Panc1 (cell line): ENCODE measurements around the gene NDOR1. TPM values are rescaled to one million over a fixed set of nuclear protein-coding genes. Genes with fewer than 3 reads are reported as not detected.

Experiments used
- ATAC-seq: fragments of 200-7000 bp; cut with Tn5 transposase; 2 replicates; pipeline ENCODE4 v1.9.1; 2020; ENCODE audit warnings: mild to moderate bottlenecking, moderate library complexity
- BruUV-seq: library from RNA; stranded (reverse); fragments of 400-500 nt; replicated peaks from 2 replicates; lab custom pipeline; 2021; lab: Mats Ljungman, UMichigan
- CTCF ChIA-PET: fragments of 300-600 bp; sonication (Branson Sonifier 250); formaldehyde crosslinking; loops from one replicate; lab custom pipeline; 2022; ENCODE audit warnings: antibody characterized with exemption; lab: Charles Lee
- POLR2A ChIA-PET: fragments of 300-600 bp; sonication (Branson Sonifier 250); formaldehyde crosslinking; loops from one replicate; lab custom pipeline; 2022; ENCODE audit warnings: antibody characterized with exemption; lab: Charles Lee
- DNase-seq: peaks from one replicate; pipeline ENCODE4 v3.0.0-alpha.2; 2010; ENCODE audit warnings: low read depth, low spot score
- H3K27ac ChIP-seq: 2 replicates; pipeline ENCODE4 v1.5.1; 2011; ENCODE audit warnings: mild to moderate bottlenecking, low read length, inconsistent platforms
- H3K27me3 ChIP-seq: fragments of 200-500 bp; sonication (Bioruptor generic); 2 replicates; pipeline ENCODE4 v1.6.0; 2014; ENCODE audit warnings: low read length, inconsistent platforms; ENCODE audit not compliant: control insufficient read depth, insufficient read depth
- H3K36me3 ChIP-seq: fragments of 200-500 bp; sonication (Bioruptor generic); 2 replicates; pipeline ENCODE4 v1.5.1; 2014; ENCODE audit warnings: inconsistent platforms, mild to moderate bottlenecking, low read length, moderate library complexity; ENCODE audit not compliant: control insufficient read depth, insufficient read depth
- H3K4me1 ChIP-seq: 2 replicates; pipeline ENCODE4 v1.5.1; 2011; ENCODE audit warnings: inconsistent platforms, mild to moderate bottlenecking, low read length, moderate library complexity; ENCODE audit not compliant: control insufficient read depth, insufficient read depth
- H3K4me3 ChIP-seq, 2 experiments: 2 replicates each; pipeline ENCODE4 v1.5.1; 2011 to 2012; ENCODE audit warnings: low read depth in 2 of 2, low read length in 2 of 2, mild to moderate bottlenecking in 2 of 2, inconsistent platforms in 1 of 2, moderate library complexity in 1 of 2
- H3K9me3 ChIP-seq: fragments of 200-500 bp; sonication (Bioruptor generic); 2 replicates; pipeline ENCODE4 v1.5.1; 2014; ENCODE audit warnings: low read depth, mild to moderate bottlenecking, inconsistent platforms, low read length, moderate library complexity; ENCODE audit not compliant: control insufficient read depth, insufficient read depth
- CTCF ChIP-seq: fragments of 450-650 bp; IDR thresholded peaks from 2 replicates; pipeline ENCODE4 v1.5.1; 2017; ENCODE audit warnings: mild to moderate bottlenecking
- POLR2AphosphoS5 ChIP-seq: IDR thresholded peaks from 2 replicates; pipeline ENCODE4 v1.6.1; 2012; ENCODE audit warnings: mild to moderate bottlenecking, low read depth, low read length, moderate library complexity
- REST ChIP-seq, 2 experiments: IDR thresholded peaks; 2 replicates each; pipeline ENCODE4 v1.6.1; 2011 to 2012; ENCODE audit warnings: low read depth in 2 of 2, control low read depth in 1 of 2, low read length in 1 of 2, mild to moderate bottlenecking in 1 of 2, moderate library complexity in 1 of 2; ENCODE audit not compliant: insufficient read depth in 1 of 2
- SIN3A ChIP-seq: IDR thresholded peaks from 2 replicates; pipeline ENCODE4 v1.6.1; 2012; ENCODE audit warnings: low read depth, mild to moderate bottlenecking, low read length, moderate library complexity, borderline replicate concordance; ENCODE audit not compliant: insufficient read depth
- TCF7L2 ChIP-seq: IDR thresholded peaks from 2 replicates; pipeline ENCODE4 v1.6.1; 2011; ENCODE audit warnings: mild to moderate bottlenecking, low read depth, low read length, inconsistent platforms
- in situ Hi-C: cut with HindIII; loops from 2 replicates; pipeline ENCODE4 v1.10.0; 2016; ENCODE audit warnings: low sequenced_read_pairs, low pct_unique_long_range_greater_than_20kb
- intact Hi-C: fragments of 100-400 bp; cut with micrococcal nuclease; formaldehyde crosslinking; loops from one replicate; pipeline ENCODE4 v1.10.0; 2022; ENCODE audit not compliant: unreplicated experiment
- total RNA-seq: library from RNA; stranded (reverse); gene quantifications from one replicate; pipeline ENCODE4 v1.2.1, GENCODE V29; 2021; ENCODE audit not compliant: unreplicated experiment

NDOR1 gene
- total RNA-seq, 1 experiment from 2014 or later = 15.6 TPM

GRCh38 chr9:137224830-137225694, 19.6 kb downstream of the NDOR1 start, which contains the start of gene CYSRT1:
TSS of gene CYSRT1 (plus strand) at chr9:137225174. CDS start at chr9:137225622, 448 bp downstream.
- ATAC-seq (no peak), DNase-seq (no peak)
- no TSS peak for BruUV-seq
- Histone ChIP-seq H3K27me3 (no peaks in the 10 kb centered on the region), H3K9me3 (no peaks in the 10 kb centered on the region), H3K27ac (peak within 1 kb of the TSS; percentile 82), H3K4me3 (peak within 1 kb of the TSS; percentile 67 to 72), H3K36me3 (peaks cover 2% of the 10 kb centered on the region; the same call in 1 of the 2 replicates), H3K4me1 (peaks cover 11% of the 10 kb centered on the region)
- intact Hi-C loops (loop anchor here (5.0 kb wide), 1 partner anchor 108 kb away; no protein-coding TSS in a partner anchor), in situ Hi-C loops (no loop called here)
- TF ChIP-seq SIN3A (no peak), REST (IDR thresholded peaks at IDR 0.05; ENCODE audit: insufficient read depth in 1 of 2, low read depth in 2 of 2, low read length in 1 of 2) (no peak), CTCF (no peak), POLR2AphosphoS5 (no peak), TCF7L2 (no peak)
- POLR2A ChIA-PET = no interaction called here
- CTCF ChIA-PET = no interaction called here

DNA sequence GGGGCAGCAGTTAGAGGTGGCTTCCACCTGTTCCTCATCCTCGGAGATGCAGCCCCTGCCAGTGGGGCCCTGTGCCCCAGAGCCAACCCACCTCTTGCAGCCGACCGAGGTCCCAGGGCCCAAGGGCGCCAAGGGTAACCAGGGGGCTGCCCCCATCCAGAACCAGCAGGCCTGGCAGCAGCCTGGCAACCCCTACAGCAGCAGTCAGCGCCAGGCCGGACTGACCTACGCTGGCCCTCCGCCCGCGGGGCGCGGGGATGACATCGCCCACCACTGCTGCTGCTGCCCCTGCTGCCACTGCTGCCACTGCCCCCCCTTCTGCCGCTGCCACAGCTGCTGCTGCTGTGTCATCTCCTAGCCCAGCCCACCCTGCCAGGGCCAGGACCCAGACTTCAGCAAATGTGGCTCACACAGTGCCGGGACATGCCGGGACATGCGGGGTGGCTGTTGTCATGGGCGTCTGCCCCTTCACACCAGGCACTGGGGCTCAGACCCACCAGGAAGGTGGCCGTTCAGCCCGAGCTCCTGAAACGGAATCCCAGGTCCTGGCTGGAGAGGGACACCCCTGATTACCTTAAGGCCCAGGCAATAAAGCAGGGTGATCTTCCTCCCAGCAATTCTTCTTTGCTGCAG, 20.3 kb downstream of the NDOR1 start:
- ChIA-PET CTCF (interaction anchor here (0.6 to 1.4 kb wide), 2 partner anchors 11 to 357 kb away, joined by 3 to 6 read pairs; no protein-coding TSS in a partner anchor), POLR2A (no interaction called here)
- H3K9me3 ChIP-seq = no peaks in the 10 kb centered on the region
- H3K27me3 ChIP-seq = no peaks in the 10 kb centered on the region
- peaks cover 2% of the 10 kb centered on the region; the same call in 1 of the 2 replicates for H3K36me3 ChIP-seq
- H3K27ac ChIP-seq = no peak overlapping the region
- ATAC-seq (no peak), DNase-seq (no peak)
- no peak overlapping the region for H3K4me3 ChIP-seq
- peaks cover 7% of the 10 kb centered on the region for H3K4me1 ChIP-seq
- in situ Hi-C loops = no loop called here
- TF ChIP-seq SIN3A = no peak
- no peak for TF ChIP-seq TCF7L2
- no peak for TF ChIP-seq POLR2AphosphoS5
- no peak for TF ChIP-seq REST (IDR thresholded peaks at IDR 0.05; ENCODE audit: insufficient read depth in 1 of 2, low read depth in 2 of 2, low read length in 1 of 2)
- TF ChIP-seq CTCF = no peak
- no TSS peak for BruUV-seq
- intact Hi-C loops = loop anchor here (5.0 kb wide), 1 partner anchor 109 kb away; no protein-coding TSS in a partner anchor
